GM18867 (cell line): ENCODE data around the gene ZSWIM5.
A peak's percentile ranks its signal among the peaks of the same experiment; 100 is the strongest.

Source experiments
- ATAC-seq: cut with Tn5 transposase; IDR thresholded peaks from one replicate; pipeline ENCODE4 v1.9.1; 2021; ENCODE audit warnings: mild to moderate bottlenecking, moderate library complexity; ENCODE audit not compliant: unreplicated experiment

ZSWIM5 gene

GRCh38 chr1:45037456-45037855, 168.9 kb downstream of the ZSWIM5 start:
- ATAC-seq = no peak

DNA sequence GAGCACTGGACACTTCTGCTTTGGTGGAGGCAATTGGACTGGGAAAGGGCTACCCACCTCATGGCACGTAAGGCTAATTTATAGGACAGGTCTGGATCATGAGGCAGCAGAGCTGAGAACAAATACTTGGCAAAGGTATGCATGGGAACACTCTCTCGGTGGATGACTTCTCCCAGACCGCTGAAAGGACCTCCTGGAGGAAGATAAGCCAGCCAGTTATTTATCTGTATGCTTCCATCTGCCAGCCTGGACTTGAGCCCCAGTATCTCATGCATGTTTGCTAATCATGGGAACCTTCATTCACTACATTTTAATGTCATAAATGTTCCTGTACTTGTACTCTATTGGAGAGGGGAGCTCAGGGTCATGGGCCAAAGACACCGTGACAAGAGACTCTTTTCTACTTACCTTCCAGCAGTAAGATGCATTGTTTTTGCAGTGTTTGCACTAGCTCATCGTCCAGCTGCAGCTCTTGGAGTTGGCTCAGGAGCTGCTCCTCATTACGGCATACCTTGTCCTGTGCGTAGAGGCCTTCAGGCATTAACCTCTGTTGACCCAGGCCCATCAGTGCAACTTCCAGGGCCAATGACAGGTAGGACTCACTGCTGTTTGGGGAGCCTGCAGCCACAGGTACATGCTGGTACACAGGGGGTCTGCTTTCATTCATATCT, 170.6 kb downstream of the ZSWIM5 start:
- no peak for ATAC-seq

- no peak for ATAC-seq
Observed at GRCh38 chr1:45033356-45033755, 173.0 kb downstream of the ZSWIM5 start.

GRCh38 chr1:45032837-45033236, 173.6 kb downstream of the ZSWIM5 start:
- ATAC-seq = no peak

DNA sequence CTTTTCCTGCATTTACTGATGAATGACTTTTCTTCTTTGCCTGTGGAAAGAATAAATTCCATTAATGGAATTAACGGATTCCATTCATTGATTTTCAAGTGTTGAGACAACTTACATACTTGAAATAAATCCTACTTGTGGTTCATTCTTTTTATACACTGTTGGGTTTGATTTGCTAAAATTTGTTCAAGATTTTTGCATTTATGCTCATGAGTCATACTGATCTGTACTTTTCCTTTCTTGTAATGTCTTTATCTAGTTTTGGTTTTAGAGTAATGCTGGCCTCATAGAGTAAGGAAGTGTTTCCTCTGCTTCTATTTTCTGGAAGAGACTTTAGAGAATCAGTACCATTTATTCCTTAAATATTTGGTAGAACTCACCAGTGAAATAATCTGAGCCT, 180.0 kb downstream of the ZSWIM5 start:
- no peak for ATAC-seq

- ATAC-seq = no peak
Observed at GRCh38 chr1:45023663-45024062, 182.7 kb downstream of the ZSWIM5 start.

- peak; percentile 66 for ATAC-seq
Observed at GRCh38 chr1:45018599-45019230, 187.7 kb downstream of the ZSWIM5 start.

- ATAC-seq = no peak
Observed at GRCh38 chr1:45016767-45017166, 189.6 kb downstream of the ZSWIM5 start.

DNA sequence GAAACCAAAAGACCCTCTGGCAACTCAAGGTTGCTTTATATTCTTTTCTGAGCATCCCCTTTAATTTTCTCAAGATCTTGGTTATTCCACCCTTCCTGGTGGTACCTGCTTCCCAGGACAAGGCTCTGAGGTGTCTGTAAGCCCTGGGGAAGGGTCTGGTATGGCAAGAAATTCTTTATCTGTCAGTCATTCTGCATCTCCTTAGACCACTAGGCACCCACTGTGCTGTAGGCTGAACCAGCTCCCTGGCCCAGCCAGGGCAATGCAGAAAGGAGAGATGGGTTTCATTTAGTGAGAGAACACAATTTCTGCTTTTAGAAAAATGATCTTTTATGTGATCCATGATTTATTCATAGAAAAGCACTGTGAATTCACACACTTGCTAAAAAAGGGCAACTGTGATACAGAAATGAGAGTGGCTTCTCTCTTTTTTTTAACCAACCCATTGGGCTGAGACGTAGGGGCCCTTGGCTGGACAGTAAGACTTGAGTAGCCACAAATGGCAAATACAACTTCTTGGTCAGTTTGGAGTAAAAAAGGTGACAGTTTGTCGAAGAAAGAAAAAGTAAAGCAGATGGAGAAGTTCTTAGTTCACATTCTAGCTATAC, 190.2 kb downstream of the ZSWIM5 start:
- no peak for ATAC-seq

DNA sequence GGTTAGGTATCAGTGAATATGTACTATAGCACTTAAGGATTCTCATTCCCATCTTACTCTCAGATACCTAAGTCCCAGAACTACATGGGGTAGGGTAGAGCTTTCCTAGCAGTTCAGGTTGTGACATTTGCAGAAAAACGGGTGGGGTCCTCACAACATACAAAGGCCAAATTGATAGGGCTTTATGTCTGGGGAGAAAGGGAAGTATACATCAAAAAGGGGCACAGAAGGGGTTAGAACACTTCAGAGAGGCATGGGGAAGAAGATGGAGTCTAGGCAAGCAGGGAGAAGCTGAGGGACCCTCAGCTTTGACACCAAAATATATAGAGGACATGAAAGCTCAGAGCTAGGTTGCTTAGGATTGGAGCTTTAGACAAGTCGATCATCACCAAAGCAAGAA, 190.7 kb downstream of the ZSWIM5 start:
- no peak for ATAC-seq

DNA sequence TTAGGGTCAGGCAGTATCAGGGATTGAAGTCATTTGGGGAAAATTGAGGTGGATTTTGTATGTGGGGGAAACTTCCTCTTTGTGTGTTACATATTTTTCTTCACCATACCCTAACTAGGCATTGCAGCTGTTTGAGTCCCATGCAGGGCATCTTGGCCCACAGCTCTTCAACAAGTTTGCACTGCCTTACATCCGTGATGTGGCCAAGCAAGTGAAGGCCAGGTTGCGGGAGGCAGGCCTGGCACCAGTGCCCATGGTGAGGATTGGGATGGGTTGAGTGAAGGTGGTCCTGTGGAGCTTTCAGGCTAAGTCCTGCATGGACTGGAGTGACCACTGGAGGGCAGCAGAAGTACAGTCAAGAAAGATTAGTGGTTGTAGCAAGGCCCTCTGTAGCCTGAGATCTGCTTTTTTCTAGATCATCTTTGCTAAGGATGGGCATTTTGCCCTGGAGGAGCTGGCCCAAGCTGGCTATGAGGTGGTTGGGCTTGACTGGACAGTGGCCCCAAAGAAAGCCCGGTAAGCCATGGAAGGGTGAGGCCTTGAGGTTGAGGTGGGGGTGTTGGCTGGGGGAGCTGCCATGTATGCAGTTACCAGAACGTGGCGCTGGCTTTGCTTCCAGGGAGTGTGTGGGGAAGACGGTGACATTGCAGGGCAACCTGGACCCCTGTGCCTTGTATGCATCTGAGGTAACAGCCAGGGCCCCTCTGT, 191.9 kb downstream of the ZSWIM5 start:
- no peak for ATAC-seq

- ATAC-seq = no peak
Observed at GRCh38 chr1:45013551-45014209, 192.7 kb downstream of the ZSWIM5 start.

DNA sequence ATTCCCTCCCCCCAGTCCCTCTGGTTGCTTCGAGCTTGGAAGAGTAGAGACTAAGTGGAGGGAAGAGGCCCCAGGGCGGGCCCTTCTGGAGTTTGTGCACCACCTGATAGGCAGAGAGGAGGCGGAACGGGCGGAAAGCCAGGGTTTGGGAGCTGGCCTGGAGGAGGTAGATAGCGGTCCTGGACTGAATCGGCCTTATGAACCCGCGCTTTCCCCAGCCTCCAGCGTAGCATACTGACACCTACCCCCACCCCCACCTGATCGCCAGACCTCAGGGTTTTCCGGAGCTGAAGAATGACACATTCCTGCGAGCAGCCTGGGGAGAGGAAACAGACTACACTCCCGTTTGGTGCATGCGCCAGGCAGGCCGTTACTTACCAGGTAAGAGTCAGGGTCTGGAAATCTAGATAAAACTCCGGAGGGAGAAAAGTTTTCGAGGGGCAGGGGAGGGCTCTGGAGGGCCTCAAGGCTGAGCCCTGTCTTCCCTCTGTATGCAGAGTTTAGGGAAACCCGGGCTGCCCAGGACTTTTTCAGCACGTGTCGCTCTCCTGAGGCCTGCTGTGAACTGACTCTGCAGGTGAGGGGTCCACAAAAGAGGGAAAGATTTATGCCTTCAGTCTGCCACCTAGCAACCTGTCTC, 193.6 kb downstream of the ZSWIM5 start:
- no peak for ATAC-seq

- peak; percentile 60 for ATAC-seq
Observed at GRCh38 chr1:45011837-45012638, 194.4 kb downstream of the ZSWIM5 start, which contains the start of gene UROD. Gene UROD, plus strand, starts transcription at chr1:45012254. Its CDS starts 12 bp downstream, at chr1:45012266.

GRCh38 chr1:45010855-45011811, 195.3 kb downstream of the ZSWIM5 start, which contains the start of gene HECTD3:
Gene HECTD3, minus strand, starts transcription at chr1:45011324. Its CDS starts 67 bp downstream, at chr1:45011257.
- peak; percentile 75 for ATAC-seq

GRCh38 chr1:45009956-45010854, 196.2 kb downstream of the ZSWIM5 start:
- no peak for ATAC-seq

- no peak for ATAC-seq
Observed at GRCh38 chr1:45009296-45009865, 197.0 kb downstream of the ZSWIM5 start.
